NCI-H748 (cell line): Measurements from ENCODE around the gene PLEKHH3.

Experiments
- DNase-seq: peaks from one replicate; lab custom pipeline; 2025; ENCODE audit not compliant: unreplicated experiment; lab: John Stamatoyannopoulos, UW

Gene PLEKHH3

GRCh38 chr17:42676424-42677011, at the start of gene PLEKHH3:
Gene PLEKHH3, minus strand, starts transcription at chr17:42676994. Its CDS starts 431 bp downstream, at chr17:42676563.
- DNase-seq = peak; percentile 70

DNA sequence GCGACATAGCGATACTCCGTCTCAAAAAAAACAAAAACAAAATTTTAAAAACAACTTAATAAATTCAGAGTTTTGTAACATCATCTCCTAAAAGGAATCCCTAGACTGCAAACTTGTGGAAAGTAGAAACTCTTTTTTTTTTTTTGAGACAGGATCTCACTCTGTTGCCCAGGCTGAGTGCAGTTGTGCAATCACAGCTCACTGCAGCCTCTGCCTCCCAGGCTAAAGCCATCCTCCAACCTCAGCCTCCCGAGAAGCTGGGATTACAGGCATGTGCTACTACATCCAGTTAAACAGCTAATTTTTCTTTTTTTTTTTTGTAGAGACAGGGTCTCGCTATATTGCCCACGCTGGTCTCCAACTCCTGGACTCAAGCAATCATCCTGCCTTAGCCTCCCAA, 48.3 kb upstream of the PLEKHH3 start:
- DNase-seq = no peak

DNA sequence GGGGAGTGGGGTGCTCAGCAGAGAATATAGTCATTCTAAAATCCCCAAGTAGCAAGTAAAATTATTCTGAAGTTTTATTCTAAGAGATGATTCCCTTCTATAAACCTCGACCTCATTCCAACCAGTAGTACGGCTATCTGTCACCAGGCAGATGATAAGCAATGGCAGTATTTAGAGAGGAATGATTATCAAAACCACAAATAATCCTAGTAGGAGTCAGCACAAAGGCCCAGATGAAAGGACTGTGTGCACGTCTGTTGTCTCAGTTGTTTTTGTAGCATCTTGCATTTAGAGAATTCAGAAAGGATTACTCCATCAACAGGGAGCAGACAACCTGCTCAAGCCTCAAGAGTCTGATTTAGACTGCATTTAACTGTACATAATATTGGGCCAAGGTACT, 46.8 kb upstream of the PLEKHH3 start:
- no peak for DNase-seq

DNA sequence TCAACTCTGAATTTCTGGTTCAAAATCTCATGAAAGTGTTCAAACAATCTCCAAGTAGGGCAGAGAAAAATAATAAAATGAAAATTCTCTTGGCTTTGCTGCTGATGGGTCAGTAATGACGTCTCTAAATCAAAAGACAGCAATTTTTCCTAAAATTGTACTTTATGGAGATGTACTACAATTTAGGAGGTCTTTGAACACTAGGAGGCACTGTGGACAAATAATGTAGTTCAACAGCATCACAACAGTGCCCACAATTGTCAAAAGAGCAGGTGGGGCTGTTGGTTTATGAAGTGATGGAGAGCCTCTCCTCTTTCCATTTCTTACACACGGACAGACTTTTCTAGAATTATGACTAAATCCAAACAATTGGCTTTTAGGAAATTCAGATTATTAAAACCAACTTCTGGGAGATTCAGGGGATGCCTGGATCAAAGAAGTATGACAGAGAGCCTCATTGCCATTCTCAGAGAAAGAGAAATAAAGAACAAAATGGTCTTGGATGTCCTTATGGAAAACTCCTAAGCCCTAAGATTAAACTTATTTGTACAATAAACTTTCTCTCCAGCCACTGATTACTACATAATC, 44.3 kb upstream of the PLEKHH3 start:
- peak; percentile 81 for DNase-seq

- DNase-seq = no peak
These were observed 32.8 kb upstream of the PLEKHH3 start for GRCh38 chr17:42709561-42709960.

DNA sequence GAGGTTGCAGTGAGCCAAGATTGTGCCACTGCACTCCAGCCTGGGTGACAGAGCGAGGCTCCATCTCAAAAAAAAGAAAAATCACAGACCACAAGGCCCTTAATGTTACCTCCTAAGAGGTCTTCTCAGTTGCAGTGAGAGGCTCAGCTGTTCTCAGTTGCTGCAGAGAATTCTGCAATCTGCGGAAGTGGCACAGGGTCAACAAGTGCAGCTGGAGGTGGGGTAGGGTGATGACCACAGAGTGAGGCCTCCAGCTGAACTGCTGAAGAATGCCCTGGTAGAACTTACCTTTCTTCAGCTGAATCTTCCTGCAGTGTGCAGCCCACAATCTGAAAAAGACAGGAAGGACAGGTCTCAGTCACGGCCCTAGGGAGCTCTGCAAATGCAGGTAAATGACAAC, 31.8 kb upstream of the PLEKHH3 start:
- no peak for DNase-seq

GRCh38 chr17:42706732-42707131, 29.9 kb upstream of the PLEKHH3 start:
- DNase-seq = no peak

DNA sequence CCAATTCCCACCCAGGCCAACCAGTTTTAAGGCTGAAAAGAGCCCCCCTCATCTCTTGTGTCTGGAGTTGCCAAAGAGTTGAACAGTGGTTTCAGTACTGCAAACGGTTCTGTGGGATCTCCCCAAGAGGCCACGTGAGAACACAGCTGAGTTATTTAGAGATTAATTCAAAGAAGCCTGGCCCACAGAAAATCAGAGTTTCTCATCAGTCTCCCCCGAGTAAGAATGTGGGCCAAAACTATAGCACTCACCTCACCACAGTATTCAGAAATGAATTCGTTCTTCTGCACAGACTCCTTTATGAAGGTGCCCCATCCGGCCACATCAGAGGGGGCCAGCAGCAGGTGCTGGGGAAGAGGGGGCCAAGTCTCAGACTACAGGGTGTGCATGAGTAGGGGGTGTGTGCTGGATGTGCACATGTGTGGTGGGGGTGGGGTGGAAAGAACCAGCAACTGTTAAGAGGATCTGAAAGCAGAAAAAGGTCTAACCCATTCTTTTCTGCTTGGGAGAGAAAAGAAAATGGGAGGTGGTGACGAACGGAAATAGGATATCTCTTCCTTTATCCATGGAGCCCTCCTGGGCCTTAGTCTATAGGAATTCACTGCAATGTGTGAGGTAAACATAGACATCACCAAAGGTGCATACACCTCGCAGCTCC, 28.2 kb upstream of the PLEKHH3 start:
- DNase-seq = no peak

GRCh38 chr17:42704490-42704836, 27.7 kb upstream of the PLEKHH3 start:
- DNase-seq = no peak

GRCh38 chr17:42702446-42702845, 25.7 kb upstream of the PLEKHH3 start:
- DNase-seq = no peak

DNA sequence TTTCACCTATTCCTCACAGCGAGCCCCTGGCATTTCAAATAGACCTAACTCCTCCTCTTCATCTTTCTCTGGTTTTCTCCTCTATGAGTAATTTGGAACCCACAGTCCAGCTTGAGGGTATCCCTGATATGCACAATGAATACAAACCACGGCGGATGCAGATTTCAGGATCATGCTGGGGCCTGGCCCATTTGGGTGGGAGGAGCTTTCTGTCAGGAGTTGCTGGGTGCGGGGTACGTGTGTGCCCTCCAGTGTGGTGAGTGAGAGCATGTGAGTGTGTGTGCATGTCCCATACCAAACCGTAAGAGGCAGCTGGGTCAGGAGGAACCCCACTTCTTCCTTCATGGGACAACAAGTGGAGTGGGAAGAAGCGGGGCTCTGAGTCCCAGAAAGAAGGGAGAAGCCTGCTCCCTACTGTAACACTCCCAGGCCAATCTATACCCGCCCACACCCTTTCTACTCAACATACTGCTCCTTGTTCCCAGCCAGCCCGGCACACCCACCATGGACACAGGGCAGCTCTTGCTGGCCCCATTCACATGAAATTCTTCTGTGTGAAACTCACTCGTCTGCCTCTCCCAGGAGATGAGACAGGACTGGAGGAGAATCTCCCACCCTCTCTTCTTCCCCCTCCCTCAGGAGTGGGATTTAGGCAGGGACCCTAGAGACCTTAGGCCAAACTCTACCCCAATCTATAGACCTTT, 23.9 kb upstream of the PLEKHH3 start:
- DNase-seq = no peak

- no peak for DNase-seq
These were observed 22.6 kb upstream of the PLEKHH3 start for GRCh38 chr17:42699415-42699740.

GRCh38 chr17:42698736-42699414, 22.1 kb upstream of the PLEKHH3 start:
- no peak for DNase-seq

GRCh38 chr17:42697108-42697811, 20.5 kb upstream of the PLEKHH3 start:
- DNase-seq = no peak

DNA sequence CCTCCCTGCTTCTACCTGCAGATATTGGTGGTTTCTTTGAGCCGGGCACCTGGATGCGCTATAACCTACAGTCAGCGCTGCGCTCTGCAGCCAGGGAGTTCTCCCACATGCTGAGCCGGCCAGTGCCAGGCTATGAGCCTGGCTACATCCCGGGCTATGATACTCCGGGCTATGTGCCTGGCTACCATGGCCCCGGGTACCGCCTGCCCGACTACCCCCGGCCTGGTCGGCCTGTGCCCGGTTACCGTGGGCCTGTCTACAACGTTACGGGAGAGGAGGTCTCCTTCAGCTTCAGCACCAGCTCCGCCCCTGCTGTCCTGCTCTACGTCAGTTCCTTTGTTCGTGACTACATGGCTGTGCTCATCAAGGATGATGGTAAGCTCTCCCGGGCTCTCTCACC, 18.7 kb upstream of the PLEKHH3 start:
- no peak for DNase-seq

DNA sequence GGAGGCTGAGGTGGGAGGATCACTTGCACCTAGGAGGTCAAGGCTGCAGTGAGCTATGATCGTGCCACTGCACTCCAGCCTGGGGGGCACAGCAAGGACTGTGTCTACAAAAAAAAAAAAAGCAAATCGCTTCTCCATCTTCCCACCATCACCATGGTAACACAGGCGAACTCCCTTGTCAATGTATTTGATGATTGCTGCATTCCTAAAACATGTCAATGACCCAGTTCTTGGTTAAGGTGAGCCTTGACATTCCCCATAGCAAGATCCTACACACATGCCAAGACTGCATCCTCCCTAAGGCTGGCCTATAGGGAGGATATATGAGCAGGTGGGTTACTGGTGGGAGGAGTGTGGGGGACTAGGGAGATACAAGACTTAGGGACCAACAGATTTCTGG, 17.7 kb upstream of the PLEKHH3 start:
- no peak for DNase-seq

- no peak for DNase-seq
These were observed 15.7 kb upstream of the PLEKHH3 start for GRCh38 chr17:42692489-42692888.

DNA sequence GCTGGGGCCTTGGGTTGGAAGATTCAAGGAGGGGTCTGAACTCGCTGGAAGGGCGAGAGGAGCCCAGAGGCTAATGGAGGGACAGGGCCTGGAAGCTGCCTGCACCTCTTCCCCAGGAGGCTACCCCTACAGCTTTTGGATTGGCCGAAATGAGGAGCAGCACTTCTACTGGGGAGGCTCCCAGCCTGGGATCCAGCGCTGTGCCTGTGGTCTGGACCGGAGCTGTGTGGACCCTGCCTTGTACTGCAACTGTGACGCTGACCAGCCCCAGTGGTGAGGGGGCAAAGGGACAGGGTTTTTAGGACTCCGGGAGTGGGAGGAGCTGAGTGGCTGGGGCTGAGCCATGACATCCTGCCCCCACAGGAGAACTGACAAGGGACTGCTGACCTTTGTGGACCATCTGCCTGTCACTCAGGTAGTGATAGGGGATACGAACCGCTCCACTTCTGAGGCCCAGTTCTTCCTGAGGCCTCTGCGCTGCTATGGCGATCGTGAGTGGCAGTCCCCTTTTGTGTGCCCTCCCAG, 14.3 kb upstream of the PLEKHH3 start:
- DNase-seq = no peak

DNA sequence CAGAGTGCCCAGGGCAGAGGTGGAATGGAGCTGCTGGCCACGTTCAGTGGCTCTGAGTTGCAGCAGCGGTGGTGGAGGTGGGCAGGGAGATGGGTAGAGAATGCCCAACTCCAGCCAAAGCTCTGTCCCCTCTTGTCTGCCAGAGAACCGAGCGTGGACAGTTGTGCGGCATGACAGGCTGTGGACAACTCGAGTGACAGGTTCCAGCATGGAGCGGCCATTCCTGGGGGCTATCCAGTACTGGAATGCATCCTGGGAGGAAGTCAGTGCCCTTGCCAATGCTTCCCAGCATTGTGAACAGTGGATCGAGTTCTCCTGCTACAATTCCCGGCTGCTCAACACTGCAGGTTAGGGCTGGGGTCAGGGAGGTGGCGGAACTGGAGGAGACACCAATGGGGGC, 13.8 kb upstream of the PLEKHH3 start:
- no peak for DNase-seq

- no peak for DNase-seq
These were observed 11.0 kb upstream of the PLEKHH3 start for GRCh38 chr17:42687707-42688320.
